Measurements from ENCODE around the gene EFNA1. TPM values are rescaled to one million over a fixed set of nuclear protein-coding genes. Genes with fewer than 3 reads are reported as not detected.
A peak's percentile ranks its signal among the peaks of the same experiment; 100 is the strongest.

The EFNA1 gene
- total and polyA plus RNA-seq, 2 donors from 2014 or later = 61.1 to 133 TPM

DNA sequence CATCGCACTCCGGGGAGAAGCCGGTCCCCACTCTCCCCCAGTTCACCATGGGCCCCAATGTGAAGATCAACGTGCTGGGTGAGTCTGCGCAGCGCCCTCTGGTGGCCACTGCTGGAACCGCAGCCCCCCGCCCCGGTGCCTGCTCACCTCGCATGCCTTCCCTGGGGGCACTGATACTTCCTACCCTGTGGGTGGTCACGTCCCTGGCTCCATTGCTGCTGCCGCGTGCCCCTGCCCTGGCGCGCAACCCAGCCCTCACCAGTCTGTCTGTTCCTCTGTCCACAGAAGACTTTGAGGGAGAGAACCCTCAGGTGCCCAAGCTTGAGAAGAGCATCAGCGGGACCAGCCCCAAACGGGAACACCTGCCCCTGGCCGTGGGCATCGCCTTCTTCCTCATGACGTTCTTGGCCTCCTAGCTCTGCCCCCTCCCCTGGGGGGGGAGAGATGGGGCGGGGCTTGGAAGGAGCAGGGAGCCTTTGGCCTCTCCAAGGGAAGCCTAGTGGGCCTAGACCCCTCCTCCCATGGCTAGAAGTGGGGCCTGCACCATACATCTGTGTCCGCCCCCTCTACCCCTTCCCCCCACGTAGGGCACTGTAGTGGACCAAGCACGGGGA, 41.4 kb upstream of the EFNA1 start:
- FAIRE-seq (no peak), DNase-seq (peak in 4 of 5 donors; percentile 67 to 85 (median 79))
- H3K4me3 ChIP-seq (ENCODE audit: low read length in 3 of 3) = no peak overlapping the region
- no peaks in the 10 kb centered on the region for H3K9me3 ChIP-seq (ENCODE audit: control insufficient read depth in 2 of 3, insufficient read depth in 1 of 3, low read length in 3 of 3)
- peaks cover 8% of the 10 kb centered on the region for H3K27me3 ChIP-seq (ENCODE audit: control insufficient read depth, insufficient read depth, low read length)
- TF ChIP-seq, protein P1, sequence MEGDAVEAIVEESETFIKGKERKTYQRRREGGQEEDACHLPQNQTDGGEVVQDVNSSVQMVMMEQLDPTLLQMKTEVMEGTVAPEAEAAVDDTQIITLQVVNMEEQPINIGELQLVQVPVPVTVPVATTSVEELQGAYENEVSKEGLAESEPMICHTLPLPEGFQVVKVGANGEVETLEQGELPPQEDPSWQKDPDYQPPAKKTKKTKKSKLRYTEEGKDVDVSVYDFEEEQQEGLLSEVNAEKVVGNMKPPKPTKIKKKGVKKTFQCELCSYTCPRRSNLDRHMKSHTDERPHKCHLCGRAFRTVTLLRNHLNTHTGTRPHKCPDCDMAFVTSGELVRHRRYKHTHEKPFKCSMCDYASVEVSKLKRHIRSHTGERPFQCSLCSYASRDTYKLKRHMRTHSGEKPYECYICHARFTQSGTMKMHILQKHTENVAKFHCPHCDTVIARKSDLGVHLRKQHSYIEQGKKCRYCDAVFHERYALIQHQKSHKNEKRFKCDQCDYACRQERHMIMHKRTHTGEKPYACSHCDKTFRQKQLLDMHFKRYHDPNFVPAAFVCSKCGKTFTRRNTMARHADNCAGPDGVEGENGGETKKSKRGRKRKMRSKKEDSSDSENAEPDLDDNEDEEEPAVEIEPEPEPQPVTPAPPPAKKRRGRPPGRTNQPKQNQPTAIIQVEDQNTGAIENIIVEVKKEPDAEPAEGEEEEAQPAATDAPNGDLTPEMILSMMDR (IDR thresholded peaks at IDR 0.05; ENCODE audit: borderline replicate concordance, extremely low read depth, insufficient read depth) = peak; percentile 96
- intact Hi-C loops (cut with DNase I) = no loop called here
- H3K4me1 ChIP-seq (ENCODE audit: control insufficient read depth in 2 of 3, insufficient read depth in 2 of 3, low read depth in 1 of 3, low read length in 3 of 3) = peaks cover 3 to 16% (median 14%) of the 10 kb centered on the region in 3 donors
- no peaks in the 10 kb centered on the region for H3K36me3 ChIP-seq (ENCODE audit: control insufficient read depth in 2 of 3, insufficient read depth in 3 of 3, low read length in 3 of 3)
- H3K27ac ChIP-seq (ENCODE audit: low read depth in 2 of 2, low read length in 2 of 2) = no peak overlapping the region
- no peak overlapping the region for H3K9ac ChIP-seq (ENCODE audit: low read length in 3 of 3)

DNA sequence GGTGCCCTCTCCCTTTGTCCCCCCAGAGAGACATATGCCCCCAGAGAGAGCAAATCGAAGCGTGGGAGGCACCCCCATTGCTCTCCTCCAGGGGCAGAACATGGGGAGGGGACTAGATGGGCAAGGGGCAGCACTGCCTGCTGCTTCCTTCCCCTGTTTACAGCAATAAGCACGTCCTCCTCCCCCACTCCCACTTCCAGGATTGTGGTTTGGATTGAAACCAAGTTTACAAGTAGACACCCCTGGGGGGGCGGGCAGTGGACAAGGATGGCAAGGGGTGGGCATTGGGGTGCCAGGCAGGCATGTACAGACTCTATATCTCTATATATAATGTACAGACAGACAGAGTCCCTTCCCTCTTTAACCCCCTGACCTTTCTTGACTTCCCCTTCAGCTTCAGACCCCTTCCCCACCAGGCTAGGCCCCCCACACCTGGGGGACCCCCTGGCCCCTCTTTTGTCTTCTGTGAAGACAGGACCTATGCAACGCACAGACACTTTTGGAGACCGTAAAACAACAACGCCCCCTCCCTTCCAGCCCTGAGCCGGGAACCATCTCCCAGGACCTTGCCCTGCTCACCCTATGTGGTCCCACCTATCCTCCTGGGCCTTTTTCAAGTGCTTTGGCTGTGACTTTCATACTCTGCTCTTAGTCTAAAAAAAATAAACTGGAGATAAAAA, 40.7 kb upstream of the EFNA1 start:
- Histone ChIP-seq H3K4me3 (ENCODE audit: low read length in 3 of 3) (no peak overlapping the region), H3K27me3 (ENCODE audit: control insufficient read depth, insufficient read depth, low read length) (peaks cover 3% of the 10 kb centered on the region), H3K36me3 (ENCODE audit: control insufficient read depth in 2 of 3, insufficient read depth in 3 of 3, low read length in 3 of 3) (no peaks in the 10 kb centered on the region), H3K27ac (ENCODE audit: low read depth in 2 of 2, low read length in 2 of 2) (no peak overlapping the region), H3K4me1 (ENCODE audit: control insufficient read depth in 2 of 3, insufficient read depth in 2 of 3, low read depth in 1 of 3, low read length in 3 of 3) (peaks cover 0 to 12% (median 10%) of the 10 kb centered on the region in 3 donors), H3K9me3 (ENCODE audit: control insufficient read depth in 2 of 3, insufficient read depth in 1 of 3, low read length in 3 of 3) (no peaks in the 10 kb centered on the region), H3K9ac (ENCODE audit: low read length in 3 of 3) (no peak overlapping the region)
- intact Hi-C loops (cut with DNase I) = no loop called here
- FAIRE-seq (no peak), DNase-seq (peak in 2 of 5 donors; percentile 56 to 73)
- TF ChIP-seq, protein P1 (IDR thresholded peaks at IDR 0.05; ENCODE audit: borderline replicate concordance, extremely low read depth, insufficient read depth) = no peak

DNA sequence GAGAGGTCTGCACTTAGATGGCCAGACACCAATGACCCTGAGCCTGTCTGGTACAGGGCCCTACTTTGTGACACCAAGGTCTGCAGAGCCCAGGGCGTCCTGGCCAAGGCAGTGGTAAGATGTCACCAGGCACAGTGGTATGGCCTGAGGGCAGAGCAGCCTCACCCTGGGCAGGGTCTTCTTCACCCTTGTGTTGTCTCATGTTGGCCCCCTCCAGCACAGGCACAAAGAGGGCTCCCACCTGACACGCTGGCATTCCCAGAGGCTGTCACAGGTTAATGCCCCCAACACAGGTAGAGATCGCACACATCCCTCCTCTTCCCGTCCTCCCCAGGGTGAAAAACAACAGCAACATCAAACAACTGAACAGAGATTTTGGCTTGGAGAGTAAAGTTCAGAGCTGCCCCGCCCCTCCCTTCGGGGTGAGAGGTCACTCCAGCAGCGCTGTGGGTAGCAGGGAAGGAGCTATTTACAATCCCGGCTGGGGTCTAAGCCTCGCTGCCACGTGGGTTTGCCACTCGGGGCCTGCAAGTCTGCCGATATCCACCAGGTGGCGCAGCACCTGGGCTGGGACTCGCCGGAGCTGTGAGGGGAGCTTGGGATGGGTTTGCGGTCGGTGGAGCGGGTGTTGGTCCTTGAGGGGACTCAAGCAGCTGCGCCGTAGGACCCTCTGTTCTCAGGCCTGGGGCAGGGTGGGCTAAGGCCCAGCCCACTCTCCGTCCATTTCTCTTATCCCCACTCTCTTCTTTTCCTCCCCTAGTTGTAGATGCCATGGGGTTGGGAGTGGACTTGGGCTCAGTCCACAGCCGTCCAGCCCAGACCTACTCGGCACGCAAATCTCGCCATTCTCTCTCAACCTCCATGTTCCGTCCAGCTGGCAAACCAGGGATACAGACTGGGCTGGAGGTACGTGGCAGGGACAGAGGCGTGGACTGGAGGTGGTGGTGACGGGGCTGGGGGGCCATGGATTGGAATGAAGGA, 36.3 kb upstream of the EFNA1 start:
- intact Hi-C loops (cut with DNase I) = loop anchor here (5.0 kb wide), 1 partner anchor 76 kb away; no protein-coding TSS in a partner anchor
- Histone ChIP-seq H3K4me1 (ENCODE audit: control insufficient read depth in 2 of 3, insufficient read depth in 2 of 3, low read depth in 1 of 3, low read length in 3 of 3) (peaks cover 0 to 4% (median 0%) of the 10 kb centered on the region in 3 donors), H3K9me3 (ENCODE audit: control insufficient read depth in 2 of 3, insufficient read depth in 1 of 3, low read length in 3 of 3) (no peaks in the 10 kb centered on the region), H3K36me3 (ENCODE audit: control insufficient read depth in 2 of 3, insufficient read depth in 3 of 3, low read length in 3 of 3) (no peaks in the 10 kb centered on the region), H3K9ac (ENCODE audit: low read length in 3 of 3) (no peak overlapping the region), H3K4me3 (ENCODE audit: low read length in 3 of 3) (no peak overlapping the region), H3K27me3 (ENCODE audit: control insufficient read depth, insufficient read depth, low read length) (no peaks in the 10 kb centered on the region), H3K27ac (ENCODE audit: low read depth in 2 of 2, low read length in 2 of 2) (no peak overlapping the region)
- TF ChIP-seq, protein P1 (IDR thresholded peaks at IDR 0.05; ENCODE audit: borderline replicate concordance, extremely low read depth, insufficient read depth) = peak; percentile 98
- FAIRE-seq = no peak
- peak; percentile 81 to 91 (median 88) for DNase-seq
